SHP77 (cell line): ENCODE results near the gene TEX12.
"Not testable (repeated sequence)": the region's sequence is repeated elsewhere in the genome, so short reads cannot be mapped to it uniquely, and the experiment has no call there.

ENCODE experiments used
- DNase-seq, 2 experiments: peaks; one replicate each; lab custom pipeline; 2025; lab: John Stamatoyannopoulos, UW

Gene TEX12

GRCh38 chr11:112167145-112167544 lies at the start of gene TEX12:
TSS of gene TEX12 (plus strand) at chr11:112167372. CDS start at chr11:112169269, 1,897 bp downstream.
- no peak for DNase-seq

GRCh38 chr11:112118176-112118575 lies 49.0 kb upstream of the TEX12 start:
- DNase-seq = no peak

- DNase-seq = no peak
These were observed 45.1 kb upstream of the TEX12 start for GRCh38 chr11:112121981-112122615.

GRCh38 chr11:112123129-112123528 lies 44.0 kb upstream of the TEX12 start:
- DNase-seq = no peak

- DNase-seq = no peak
These were observed 40.1 kb upstream of the TEX12 start for GRCh38 chr11:112127056-112127455.

GRCh38 chr11:112128483-112129121 lies 38.6 kb upstream of the TEX12 start:
- DNase-seq = peak; percentile 59 to 68

- no peak for DNase-seq
These were observed 37.5 kb upstream of the TEX12 start for GRCh38 chr11:112129656-112130055.

- no peak for DNase-seq
These were observed 34.4 kb upstream of the TEX12 start for GRCh38 chr11:112132737-112133136.

- no peak for DNase-seq
These were observed 32.7 kb upstream of the TEX12 start for GRCh38 chr11:112134473-112134872.

- DNase-seq = no peak
These were observed 23.6 kb upstream of the TEX12 start for GRCh38 chr11:112143597-112143996.

- no peak for DNase-seq
These were observed 16.7 kb upstream of the TEX12 start for GRCh38 chr11:112150517-112150916.

- DNase-seq = no peak
These were observed 10.8 kb upstream of the TEX12 start for GRCh38 chr11:112156153-112156955.

- no peak for DNase-seq
These were observed 10.0 kb upstream of the TEX12 start for GRCh38 chr11:112156956-112157766.

- no peak for DNase-seq
These were observed 7.8 kb upstream of the TEX12 start for GRCh38 chr11:112159098-112160065.

- no peak for DNase-seq
These were observed 6.9 kb upstream of the TEX12 start for GRCh38 chr11:112160091-112160848.

GRCh38 chr11:112161012-112161411 lies 6.2 kb upstream of the TEX12 start:
- no peak for DNase-seq

GRCh38 chr11:112162200-112162599 lies 5.0 kb upstream of the TEX12 start:
- not testable (repeated sequence) for DNase-seq

GRCh38 chr11:112162761-112163546 lies 4.2 kb upstream of the TEX12 start:
- DNase-seq = no peak
